ENCODE results near the gene AKR1C2. TPM values are rescaled to one million over a fixed set of nuclear protein-coding genes. Genes with fewer than 3 reads are reported as not detected.
"Not testable (repeated sequence)": the region's sequence is repeated elsewhere in the genome, so short reads cannot be mapped to it uniquely, and the experiment has no call there.

AKR1C2 gene
- total RNA-seq, 2 experiments from 2014 or later = not detected

DNA sequence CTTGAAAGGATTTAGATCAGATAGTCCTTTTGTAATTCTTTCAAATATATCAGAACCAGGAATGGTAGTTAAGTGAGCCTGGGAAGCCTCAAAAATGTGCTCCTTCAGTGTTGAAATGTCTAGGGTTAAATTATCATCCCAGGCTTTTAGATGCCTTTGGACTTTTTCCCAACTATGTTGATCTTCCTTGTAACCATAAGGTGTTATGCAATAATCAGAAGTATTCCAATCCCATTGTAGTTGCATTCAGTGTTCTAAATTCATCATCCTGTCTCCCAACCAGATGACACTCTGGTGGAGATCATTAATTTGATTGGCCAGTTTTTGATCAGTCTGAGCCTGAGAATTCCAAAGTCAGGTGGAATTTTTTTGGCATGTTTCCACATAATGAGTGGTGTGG lies 35.1 kb upstream of the AKR1C2 start:
- Mint-ChIP-seq H3K4me1 (ENCODE audit: low read depth) (peaks cover 5% of the 10 kb centered on the region), H3K27ac (no peak overlapping the region), H3K36me3 (ENCODE audit: low read depth) (no peaks in the 10 kb centered on the region), H3K27me3 (ENCODE audit: low read depth) (no peaks in the 10 kb centered on the region), H3K4me3 (no peak overlapping the region), H3K9me3 (ENCODE audit: insufficient read depth) (peaks cover 14% of the 10 kb centered on the region)
- CTCF ChIA-PET = no interaction called here
- POLR2A ChIA-PET = no interaction called here
- DNase-seq (no peak), ATAC-seq (no peak)

DNA sequence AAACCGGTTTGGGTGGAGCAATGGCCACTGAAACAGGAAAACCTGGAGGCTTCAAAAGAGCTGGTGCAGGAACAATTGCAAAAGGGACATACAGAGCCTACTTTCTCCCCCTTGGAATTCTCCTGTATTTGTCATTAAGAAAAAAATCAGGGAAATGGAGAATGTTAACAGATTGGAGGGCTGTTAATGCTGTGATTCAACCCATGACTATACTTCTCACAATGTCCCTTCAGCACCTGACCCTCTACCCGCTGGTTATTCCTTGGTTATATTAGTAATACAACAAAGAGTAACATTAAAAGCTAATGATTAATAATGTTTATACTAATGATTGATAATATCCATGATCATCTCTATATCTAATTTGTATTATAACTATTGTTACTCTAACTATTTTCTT lies 34.4 kb upstream of the AKR1C2 start:
- peaks cover 5% of the 10 kb centered on the region for H3K4me1 Mint-ChIP-seq (ENCODE audit: low read depth)
- ChIA-PET CTCF (no interaction called here), POLR2A (no interaction called here)
- no peaks in the 10 kb centered on the region for H3K27me3 Mint-ChIP-seq (ENCODE audit: low read depth)
- no peaks in the 10 kb centered on the region for H3K36me3 Mint-ChIP-seq (ENCODE audit: low read depth)
- ATAC-seq (no peak), DNase-seq (no peak)
- H3K4me3 Mint-ChIP-seq = no peak overlapping the region
- H3K9me3 Mint-ChIP-seq (ENCODE audit: insufficient read depth) = peaks cover 18% of the 10 kb centered on the region
- H3K27ac Mint-ChIP-seq = no peak overlapping the region

DNA sequence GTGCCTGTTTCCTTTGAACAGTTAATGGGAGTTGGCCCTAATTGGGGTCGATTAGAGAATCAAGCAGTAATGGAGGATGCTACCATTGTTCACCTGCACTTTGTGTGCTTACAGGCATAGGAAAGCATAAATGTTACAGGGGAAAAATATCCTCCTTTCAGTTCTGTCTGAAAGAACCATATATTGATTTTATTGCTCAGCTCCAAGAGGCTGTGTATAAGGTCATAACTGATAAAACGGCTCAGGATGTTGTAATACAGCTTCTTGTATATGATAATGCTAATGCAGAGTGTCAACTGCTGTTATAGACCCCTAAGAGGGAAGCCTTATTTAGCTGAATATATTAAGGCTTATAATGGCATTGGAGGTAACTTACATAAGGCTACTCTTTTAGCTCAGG lies 32.9 kb upstream of the AKR1C2 start:
- no peaks in the 10 kb centered on the region for H3K36me3 Mint-ChIP-seq (ENCODE audit: low read depth)
- H3K9me3 Mint-ChIP-seq (ENCODE audit: insufficient read depth) = peaks cover 21% of the 10 kb centered on the region
- no peak for ATAC-seq
- no peak overlapping the region for H3K4me3 Mint-ChIP-seq
- no peak for DNase-seq
- H3K27ac Mint-ChIP-seq = no peak overlapping the region
- H3K27me3 Mint-ChIP-seq (ENCODE audit: low read depth) = no peaks in the 10 kb centered on the region
- H3K4me1 Mint-ChIP-seq (ENCODE audit: low read depth) = peaks cover 5% of the 10 kb centered on the region
- ChIA-PET CTCF (interaction anchor here (1.0 kb wide), 1 partner anchor 187 kb away, joined by 3 read pairs; no protein-coding TSS in a partner anchor), POLR2A (no interaction called here)

DNA sequence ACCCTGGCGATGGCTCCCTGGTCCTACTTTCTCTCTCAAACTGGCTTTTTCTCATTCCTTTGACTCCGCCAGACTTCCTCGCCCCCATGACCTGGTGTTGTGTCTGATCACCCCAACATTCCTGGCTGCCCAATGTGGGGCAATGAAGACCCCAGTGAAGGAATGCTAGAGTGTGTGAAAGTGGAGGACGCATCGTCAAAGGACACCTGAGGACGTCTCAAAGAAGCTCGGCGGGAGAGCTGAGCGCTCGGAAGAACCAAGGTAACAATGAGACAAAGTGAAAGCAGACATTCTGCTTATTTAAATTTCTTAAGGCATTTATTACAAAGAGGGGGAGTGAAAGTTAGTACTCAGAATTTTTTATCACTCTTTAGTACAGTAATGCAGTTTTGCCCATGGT lies 31.7 kb upstream of the AKR1C2 start:
- no peaks in the 10 kb centered on the region for H3K36me3 Mint-ChIP-seq (ENCODE audit: low read depth)
- H3K27ac Mint-ChIP-seq = no peak overlapping the region
- H3K4me1 Mint-ChIP-seq (ENCODE audit: low read depth) = no peaks in the 10 kb centered on the region
- H3K9me3 Mint-ChIP-seq (ENCODE audit: insufficient read depth) = peaks cover 26% of the 10 kb centered on the region
- CTCF ChIA-PET = no interaction called here
- ATAC-seq = no peak
- H3K27me3 Mint-ChIP-seq (ENCODE audit: low read depth) = no peaks in the 10 kb centered on the region
- no peak overlapping the region for H3K4me3 Mint-ChIP-seq
- POLR2A ChIA-PET = no interaction called here
- DNase-seq = no peak

DNA sequence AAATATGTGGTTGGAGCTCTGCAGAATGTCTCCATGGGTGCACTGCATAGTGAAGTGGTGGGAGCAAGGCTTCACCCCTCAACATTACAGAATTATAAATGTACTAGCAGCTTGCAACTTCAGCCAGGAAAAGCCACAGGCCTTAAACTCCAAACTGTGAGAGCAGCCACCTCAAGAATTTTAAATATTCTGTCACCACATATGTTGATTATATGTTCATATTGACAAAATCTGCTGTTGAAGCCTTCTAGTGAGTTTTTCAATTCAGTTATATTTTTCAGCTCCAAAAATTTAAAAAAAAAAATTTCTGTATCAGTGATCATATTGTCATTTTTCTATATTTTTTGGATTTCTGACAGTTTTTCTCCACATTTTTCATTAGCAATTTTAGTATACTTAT lies 30.9 kb upstream of the AKR1C2 start:
- no peaks in the 10 kb centered on the region for H3K36me3 Mint-ChIP-seq (ENCODE audit: low read depth)
- H3K27ac Mint-ChIP-seq = no peak overlapping the region
- ChIA-PET CTCF (no interaction called here), POLR2A (no interaction called here)
- H3K27me3 Mint-ChIP-seq (ENCODE audit: low read depth) = no peaks in the 10 kb centered on the region
- ATAC-seq (no peak), DNase-seq (no peak)
- no peaks in the 10 kb centered on the region for H3K4me1 Mint-ChIP-seq (ENCODE audit: low read depth)
- H3K9me3 Mint-ChIP-seq (ENCODE audit: insufficient read depth) = peaks cover 31% of the 10 kb centered on the region
- H3K4me3 Mint-ChIP-seq = no peak overlapping the region

DNA sequence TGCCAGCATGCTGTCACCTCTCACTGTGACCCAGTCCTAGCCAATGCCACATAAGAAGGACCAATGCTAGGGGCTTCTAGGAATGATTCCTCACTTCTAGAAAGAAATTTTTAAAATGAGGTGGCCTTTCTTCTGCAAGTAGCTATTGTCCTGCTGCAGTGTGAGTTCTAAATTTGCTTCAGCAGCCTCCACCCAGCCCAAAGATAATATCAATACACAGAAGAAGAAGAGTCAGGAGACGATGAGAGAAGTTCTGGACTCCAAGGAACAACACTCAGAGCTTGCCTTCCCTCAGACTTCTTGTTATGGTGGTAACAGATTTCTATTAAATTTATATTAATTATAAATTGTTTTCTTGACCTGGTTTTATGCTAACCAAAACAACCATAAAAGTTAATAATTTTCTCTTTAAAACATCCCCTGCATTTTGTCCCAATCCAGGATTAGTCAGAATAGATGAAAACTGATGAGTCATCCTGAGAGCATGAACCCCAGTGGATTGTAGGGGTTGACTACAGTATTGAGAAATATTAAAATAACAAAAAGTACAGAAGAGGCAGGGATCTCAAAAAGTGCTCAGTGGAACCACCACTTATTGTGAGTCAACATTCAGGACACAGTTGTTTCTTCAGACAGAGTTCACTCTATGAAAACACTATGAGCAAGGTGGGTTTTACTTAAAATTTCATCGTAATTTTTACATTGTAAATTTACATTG lies 29.6 kb upstream of the AKR1C2 start:
- Mint-ChIP-seq H3K27ac (no peak overlapping the region), H3K27me3 (ENCODE audit: low read depth) (no peaks in the 10 kb centered on the region), H3K9me3 (ENCODE audit: insufficient read depth) (peaks cover 31% of the 10 kb centered on the region), H3K4me3 (no peak overlapping the region), H3K36me3 (ENCODE audit: low read depth) (no peaks in the 10 kb centered on the region), H3K4me1 (ENCODE audit: low read depth) (no peaks in the 10 kb centered on the region)
- DNase-seq = no peak
- ATAC-seq = no peak
- ChIA-PET POLR2A (no interaction called here), CTCF (no interaction called here)

DNA sequence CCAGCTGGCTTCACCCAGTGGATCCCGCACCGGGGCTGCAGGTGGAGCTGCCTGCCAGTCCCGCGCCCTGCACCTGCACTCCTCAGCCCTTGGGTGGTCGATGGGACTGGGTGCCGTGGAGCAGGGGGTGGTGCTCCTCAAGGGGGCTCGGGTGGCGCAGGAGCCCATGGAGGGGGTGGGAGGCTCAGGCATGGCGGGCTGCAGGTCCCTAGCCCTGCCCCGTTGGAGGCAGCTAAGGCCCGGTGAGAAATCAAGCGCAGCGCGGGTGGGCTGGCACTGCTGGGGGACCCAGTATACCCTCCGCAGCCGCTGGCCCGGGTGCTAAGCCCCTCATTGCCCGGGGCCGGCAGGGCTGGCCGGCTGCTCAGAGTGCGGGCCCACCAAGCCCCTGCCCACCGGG lies 28.8 kb upstream of the AKR1C2 start:
- not testable (repeated sequence) for DNase-seq

DNA sequence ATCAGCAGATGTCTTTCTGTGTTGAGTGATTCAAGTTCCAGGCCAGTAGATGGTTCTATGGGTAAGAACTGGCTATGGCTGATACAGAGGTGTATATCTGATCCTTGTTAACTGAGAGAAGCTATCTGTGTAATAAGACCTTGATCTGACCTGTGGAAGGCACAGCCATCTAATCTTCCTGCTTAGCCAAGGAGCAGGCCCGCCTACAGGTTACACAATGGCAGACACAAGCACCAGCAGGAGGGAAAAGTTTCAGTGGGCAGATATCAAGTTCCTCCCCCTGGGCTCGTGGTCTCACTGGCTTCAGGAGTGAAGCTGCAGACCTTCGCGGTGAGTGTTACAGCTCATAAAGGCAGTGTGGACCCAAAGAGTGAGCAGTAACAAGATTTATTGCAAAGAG lies 27.9 kb upstream of the AKR1C2 start:
- DNase-seq; H3K4me3 Mint-ChIP-seq; H3K36me3 Mint-ChIP-seq (ENCODE audit: low read depth); POLR2A ChIA-PET; H3K4me1 Mint-ChIP-seq (ENCODE audit: low read depth); H3K27ac Mint-ChIP-seq; H3K27me3 Mint-ChIP-seq (ENCODE audit: low read depth); ATAC-seq: not testable (repeated sequence)
- peaks cover 26% of the 10 kb centered on the region for H3K9me3 Mint-ChIP-seq (ENCODE audit: insufficient read depth)
- CTCF ChIA-PET = interaction anchor here (1.2 kb wide), 1 partner anchor 182 kb away, joined by 3 read pairs; no protein-coding TSS in a partner anchor

More for the DNA sequence above, 28.8 kb upstream of the AKR1C2 start:
- ATAC-seq; H3K36me3 Mint-ChIP-seq (ENCODE audit: low read depth); H3K4me1 Mint-ChIP-seq (ENCODE audit: low read depth); POLR2A ChIA-PET; H3K4me3 Mint-ChIP-seq; H3K27ac Mint-ChIP-seq; H3K27me3 Mint-ChIP-seq (ENCODE audit: low read depth); CTCF ChIA-PET: not testable (repeated sequence)
- H3K9me3 Mint-ChIP-seq (ENCODE audit: insufficient read depth) = peaks cover 31% of the 10 kb centered on the region

DNA sequence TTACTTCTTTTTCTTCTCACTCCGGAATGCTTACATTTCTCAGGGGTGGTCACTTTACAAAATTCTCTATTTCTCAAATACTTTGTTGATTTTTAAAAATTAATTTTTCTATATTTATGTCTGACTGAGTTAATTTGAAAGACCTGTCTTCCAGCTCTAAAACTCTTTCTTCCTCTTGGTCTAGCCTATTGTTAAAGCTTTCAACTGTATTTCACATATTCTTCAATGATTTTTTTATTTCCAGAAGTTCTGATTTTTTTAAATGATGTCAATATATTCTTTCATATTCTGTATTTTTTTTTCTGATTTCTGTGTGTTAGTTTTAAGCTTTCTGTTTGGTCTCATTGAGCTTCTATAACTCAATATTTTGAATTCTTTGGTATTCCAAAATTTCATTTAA lies 27.3 kb upstream of the AKR1C2 start:
- no peak for ATAC-seq
- CTCF ChIA-PET = interaction anchor here (1.2 kb wide), 1 partner anchor 181 kb away, joined by 3 read pairs; no protein-coding TSS in a partner anchor

DNA sequence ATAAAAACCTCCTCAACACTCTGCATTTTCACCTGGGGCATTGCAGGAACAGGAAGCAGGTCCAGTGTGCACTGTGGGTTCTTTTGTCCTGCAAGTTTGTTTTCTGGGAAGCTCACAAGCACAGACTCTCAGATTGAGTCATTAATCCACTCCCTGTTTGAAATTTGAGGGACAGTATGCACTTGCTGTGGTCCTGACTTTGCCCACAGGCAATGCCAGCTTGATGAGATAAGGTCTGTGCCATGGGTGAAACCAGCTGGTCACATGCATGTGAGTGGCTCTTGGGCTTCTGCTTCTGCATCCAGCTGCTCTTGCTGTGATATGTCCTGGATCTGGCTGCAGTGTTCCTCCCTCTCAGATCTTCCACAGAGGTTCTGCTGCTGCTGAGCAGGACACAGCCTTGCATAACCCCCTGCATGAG lies 21.8 kb upstream of the AKR1C2 start:
- CTCF ChIA-PET; H3K36me3 Mint-ChIP-seq (ENCODE audit: low read depth); H3K27ac Mint-ChIP-seq; H3K9me3 Mint-ChIP-seq (ENCODE audit: insufficient read depth); H3K4me3 Mint-ChIP-seq; DNase-seq; H3K4me1 Mint-ChIP-seq (ENCODE audit: low read depth); POLR2A ChIA-PET; H3K27me3 Mint-ChIP-seq (ENCODE audit: low read depth); ATAC-seq: not testable (repeated sequence)

More for the DNA sequence above, 27.3 kb upstream of the AKR1C2 start:
- Mint-ChIP-seq H3K4me3 (no peak overlapping the region), H3K36me3 (ENCODE audit: low read depth) (no peaks in the 10 kb centered on the region), H3K9me3 (ENCODE audit: insufficient read depth) (peaks cover 26% of the 10 kb centered on the region), H3K4me1 (ENCODE audit: low read depth) (no peaks in the 10 kb centered on the region), H3K27ac (no peak overlapping the region), H3K27me3 (ENCODE audit: low read depth) (peaks cover under 1% of the 10 kb centered on the region)
- no peak for DNase-seq
- POLR2A ChIA-PET = no interaction called here

DNA sequence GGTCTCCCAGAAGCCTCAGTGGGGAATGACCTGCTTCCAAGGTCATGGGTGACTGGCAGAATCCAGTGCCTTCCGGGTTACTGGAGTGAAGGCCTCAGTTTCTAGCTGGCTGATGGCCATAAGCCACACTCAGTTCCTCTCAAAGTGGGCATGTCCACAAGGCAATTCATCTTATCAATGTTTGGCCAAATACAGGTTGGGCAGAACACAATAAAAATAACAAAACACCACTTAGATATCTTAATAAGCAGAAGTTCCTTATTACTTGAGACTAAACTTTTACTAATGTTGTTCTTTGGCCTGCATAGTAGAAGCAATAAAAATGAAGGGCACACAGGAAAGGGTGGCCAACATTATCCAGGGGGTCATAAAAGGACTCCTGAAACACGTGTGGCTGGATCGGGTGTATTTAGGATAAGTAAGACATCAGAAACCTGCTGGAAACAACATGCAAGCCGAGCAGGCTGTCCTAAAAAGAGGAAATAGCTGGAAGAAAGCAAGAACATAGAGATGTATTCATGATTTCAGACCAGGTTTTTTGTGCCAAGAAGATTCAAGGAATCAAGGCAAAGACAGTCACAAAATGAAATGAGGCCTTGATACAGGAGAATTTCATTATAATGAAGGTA lies 19.6 kb upstream of the AKR1C2 start:
- Mint-ChIP-seq H3K36me3 (ENCODE audit: low read depth) (no peaks in the 10 kb centered on the region), H3K27ac (no peak overlapping the region), H3K27me3 (ENCODE audit: low read depth) (peaks cover 6% of the 10 kb centered on the region), H3K4me3 (no peak overlapping the region), H3K4me1 (ENCODE audit: low read depth) (no peaks in the 10 kb centered on the region), H3K9me3 (ENCODE audit: insufficient read depth) (no peaks in the 10 kb centered on the region)
- ATAC-seq (no peak), DNase-seq (no peak)
- ChIA-PET CTCF (no interaction called here), POLR2A (no interaction called here)

DNA sequence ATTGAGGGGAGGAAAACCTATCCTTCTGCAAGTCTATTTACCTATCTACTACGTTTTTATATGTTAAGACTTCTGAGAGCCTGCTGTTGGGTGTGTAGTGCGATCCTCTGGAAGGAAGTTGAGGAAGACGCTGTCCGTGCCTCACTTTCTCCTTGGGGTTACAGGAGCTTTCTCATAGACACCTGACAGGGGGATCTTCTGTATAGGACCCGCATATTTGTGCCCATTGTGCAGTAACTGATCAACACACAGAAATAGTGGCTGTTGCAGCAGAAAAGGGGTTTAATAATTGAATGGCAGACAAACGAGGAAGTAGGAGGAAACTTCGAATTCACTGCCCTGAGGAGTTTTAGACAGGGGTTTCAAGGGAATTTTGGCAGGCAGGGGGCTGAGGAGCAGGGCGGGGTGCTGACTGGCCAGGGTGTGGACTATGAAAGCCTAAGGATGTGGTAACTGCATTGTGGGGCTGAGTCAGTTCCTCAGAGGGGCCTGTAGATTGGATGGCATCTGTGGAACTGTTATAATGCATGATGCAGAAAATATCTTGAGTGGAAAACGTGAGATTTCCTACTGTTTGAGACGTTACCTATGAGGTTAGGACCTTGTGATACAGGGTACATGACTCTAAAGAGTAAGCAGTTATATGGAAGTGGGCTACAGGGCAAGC lies 18.1 kb upstream of the AKR1C2 start:
- DNase-seq; H3K36me3 Mint-ChIP-seq (ENCODE audit: low read depth); H3K27me3 Mint-ChIP-seq (ENCODE audit: low read depth); H3K9me3 Mint-ChIP-seq (ENCODE audit: insufficient read depth); H3K4me1 Mint-ChIP-seq (ENCODE audit: low read depth); ATAC-seq; H3K4me3 Mint-ChIP-seq; CTCF ChIA-PET; H3K27ac Mint-ChIP-seq; POLR2A ChIA-PET: not testable (repeated sequence)

Data from activated CD8-positive, alpha-beta T cell treated with anti-CD3 and anti-CD28 coated beads, Interleukin-2, amount 10 ng/mL, durations not matched to agents 7 days and 5 days (primary cell).